Effector memory CD4-positive, alpha-beta T cell (primary cell): ENCODE measurements around the gene HAPSTR1.
"Not testable (repeated sequence)": the region's sequence is repeated elsewhere in the genome, so short reads cannot be mapped to it uniquely, and the experiment has no call there.

Experiments
- DNase-seq, 3 donors: peaks; one replicate each; pipeline ENCODE4 v3.0.0-alpha.2; 2020
- H3K27ac ChIP-seq: 2 replicates; pipeline ENCODE4 v1.7.0; 2013; ENCODE audit warnings: mild to moderate bottlenecking, low read length, moderate library complexity; ENCODE audit not compliant: insufficient read depth, poor library complexity, severe bottlenecking
- H3K27me3 ChIP-seq: replicated peaks from 2 replicates; pipeline ENCODE4 v1.7.0; 2013; ENCODE audit warnings: mild to moderate bottlenecking, low read length; ENCODE audit not compliant: insufficient read depth, control insufficient read depth, poor library complexity, severe bottlenecking
- H3K36me3 ChIP-seq: 2 replicates; pipeline ENCODE4 v1.7.0; 2013; ENCODE audit warnings: mild to moderate bottlenecking, low read length, moderate library complexity; ENCODE audit not compliant: control insufficient read depth, insufficient read depth
- H3K4me1 ChIP-seq: 2 replicates; pipeline ENCODE4 v1.7.0; 2013; ENCODE audit warnings: low read length, mild to moderate bottlenecking; ENCODE audit not compliant: control insufficient read depth, insufficient read depth, poor library complexity, severe bottlenecking
- H3K4me3 ChIP-seq: 2 replicates; pipeline ENCODE4 v1.7.0; 2013; ENCODE audit warnings: low read length, low read depth, mild to moderate bottlenecking; ENCODE audit not compliant: insufficient read depth, poor library complexity, severe bottlenecking
- H3K9me3 ChIP-seq: 2 replicates; pipeline ENCODE4 v1.7.0; 2013; ENCODE audit warnings: mild to moderate bottlenecking, low read length, moderate library complexity; ENCODE audit not compliant: control insufficient read depth
- total RNA-seq, 3 donors: gene quantifications; one replicate each; lab custom pipeline; 2026; lab: John Stamatoyannopoulos, UW

HAPSTR1 gene, protein sequence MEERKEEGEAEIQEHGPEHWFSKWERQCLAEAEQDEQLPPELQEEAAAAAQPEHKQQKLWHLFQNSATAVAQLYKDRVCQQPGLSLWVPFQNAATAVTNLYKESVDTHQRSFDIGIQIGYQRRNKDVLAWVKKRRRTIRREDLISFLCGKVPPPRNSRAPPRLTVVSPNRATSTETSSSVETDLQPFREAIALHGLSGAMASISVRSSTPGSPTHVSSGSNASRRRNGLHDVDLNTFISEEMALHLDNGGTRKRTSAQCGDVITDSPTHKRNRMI
- 245 to 353 (median 292) reads per million in 3 donors for total RNA-seq

DNA sequence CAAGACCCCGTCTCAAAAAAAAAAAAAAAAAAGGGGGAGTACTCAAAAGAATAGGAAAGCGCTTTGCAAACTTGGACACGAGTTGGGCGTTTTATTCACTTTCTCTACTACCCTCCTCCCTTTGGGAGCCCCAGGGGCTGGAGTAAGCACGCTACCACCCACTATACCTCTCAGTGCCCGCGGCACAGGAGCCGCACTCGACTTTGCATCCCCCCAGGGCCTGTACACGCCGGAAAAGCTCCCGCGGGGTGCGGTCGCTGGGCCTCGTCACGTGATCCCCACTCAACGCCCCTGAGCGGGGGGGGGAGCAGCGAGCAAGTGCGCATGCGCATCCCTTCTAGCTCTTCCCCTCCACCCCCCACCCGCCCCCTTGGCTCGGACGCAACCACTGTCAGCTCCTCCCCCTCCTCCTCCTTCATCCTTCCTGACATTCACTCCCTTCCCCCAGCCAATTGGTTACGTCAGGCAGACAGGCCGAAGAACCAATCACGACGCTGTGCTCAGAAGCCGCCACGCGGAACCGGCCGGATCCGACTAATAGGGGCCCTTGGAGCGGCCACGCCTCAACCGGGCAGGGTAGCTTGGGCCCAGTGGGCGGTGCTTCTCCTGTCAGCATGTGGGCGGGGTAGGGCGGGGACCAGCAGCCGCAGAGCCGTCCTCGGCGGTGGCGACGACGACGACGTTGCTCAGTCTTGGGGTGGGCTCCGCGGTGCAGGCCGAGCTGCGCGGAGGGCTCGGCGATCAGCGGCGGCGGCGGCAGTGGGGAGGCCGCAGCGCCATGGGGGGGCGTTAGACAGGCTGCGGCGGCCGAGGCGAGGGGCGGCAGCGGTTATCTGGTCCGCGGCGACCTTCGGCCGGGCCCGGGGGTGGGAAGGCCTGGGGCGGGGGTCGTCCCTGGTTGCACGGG lies at the start of gene HAPSTR1:
HAPSTR1 (plus strand) TSS at position 685 of the 907 bp plus-strand sequence. CDS start 401 bp downstream, outside the sequence.
- Histone ChIP-seq H3K4me1 (peaks cover 29% of the 10 kb centered on the region), H3K36me3 (peaks cover 6% of the 10 kb centered on the region), H3K27me3 (no peaks in the 10 kb centered on the region), H3K9me3 (no peaks in the 10 kb centered on the region), H3K4me3 (peak within 1 kb of the TSS; percentile 92), H3K27ac (peak within 1 kb of the TSS; percentile 92)
- peak; percentile 99 for DNase-seq

GRCh38 chr16:9042533-9042932 lies 48.9 kb upstream of the HAPSTR1 start:
- H3K27me3 ChIP-seq = no peaks in the 10 kb centered on the region
- H3K4me3 ChIP-seq = no peak overlapping the region
- DNase-seq = no peak
- no peak overlapping the region for H3K27ac ChIP-seq
- H3K36me3 ChIP-seq = no peaks in the 10 kb centered on the region
- no peaks in the 10 kb centered on the region for H3K9me3 ChIP-seq
- no peaks in the 10 kb centered on the region for H3K4me1 ChIP-seq

DNA sequence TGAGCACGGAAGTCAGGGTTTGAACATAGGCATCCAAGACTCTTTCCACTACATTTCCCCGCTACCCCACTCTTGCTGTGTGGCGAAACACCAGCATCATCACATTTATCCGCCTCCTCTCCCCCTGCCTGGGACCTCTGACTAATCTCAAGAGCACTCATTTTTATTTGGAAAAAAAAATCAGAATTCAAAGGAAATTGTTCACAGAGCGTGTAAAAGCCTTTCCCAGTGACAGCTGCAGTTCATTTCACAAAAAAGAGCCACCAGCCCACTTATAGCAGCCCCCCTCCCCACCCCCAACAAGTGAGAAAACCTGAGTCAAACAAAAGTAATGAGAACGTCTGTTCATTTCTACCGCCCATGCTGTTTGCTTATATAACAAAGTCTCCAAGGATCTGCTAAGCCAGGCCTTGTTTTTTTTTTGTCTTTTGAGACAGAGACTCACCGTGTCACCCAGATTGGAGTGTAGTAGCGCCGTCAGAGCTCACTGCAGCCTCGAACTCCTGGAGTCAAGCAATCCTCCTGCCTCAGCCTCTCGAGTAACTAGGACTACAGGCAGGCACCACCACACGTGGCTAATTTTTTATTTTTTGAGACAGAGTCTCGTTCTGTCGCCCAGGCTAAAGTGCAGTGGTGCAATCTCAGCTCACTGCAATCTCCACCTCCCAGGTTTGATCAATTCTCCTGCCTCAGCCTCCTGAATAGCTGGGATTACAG lies 48.3 kb upstream of the HAPSTR1 start:
- Histone ChIP-seq H3K4me3 (no peak overlapping the region), H3K4me1 (no peaks in the 10 kb centered on the region), H3K27ac (no peak overlapping the region), H3K9me3 (no peaks in the 10 kb centered on the region), H3K27me3 (no peaks in the 10 kb centered on the region), H3K36me3 (no peaks in the 10 kb centered on the region)
- no peak for DNase-seq

GRCh38 chr16:9045562-9045961 lies 45.9 kb upstream of the HAPSTR1 start:
- H3K36me3 ChIP-seq, H3K27me3 ChIP-seq, H3K9me3 ChIP-seq, H3K27ac ChIP-seq, DNase-seq, H3K4me1 ChIP-seq, H3K4me3 ChIP-seq: not testable (repeated sequence)

DNA sequence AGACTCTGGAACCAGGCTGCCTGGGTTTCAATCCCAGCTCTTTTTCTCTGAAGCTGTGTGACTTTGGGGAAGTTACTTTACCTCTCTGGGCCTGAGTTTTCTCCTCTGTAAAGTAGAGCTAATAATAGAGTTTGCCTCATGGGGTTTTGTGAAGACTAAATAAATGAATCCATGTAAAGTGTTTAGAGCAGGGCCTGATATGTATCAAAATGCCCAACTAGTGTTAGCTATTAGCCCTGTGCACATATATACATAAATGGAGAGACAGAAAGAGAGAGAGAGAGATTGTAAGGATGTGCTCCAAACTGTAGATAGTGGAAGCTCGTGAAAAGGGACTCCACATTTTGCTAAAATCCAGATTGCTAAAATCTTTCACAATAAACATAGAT lies 44.8 kb upstream of the HAPSTR1 start:
- DNase-seq = no peak
- Histone ChIP-seq H3K4me1 (no peaks in the 10 kb centered on the region), H3K27ac (no peak overlapping the region), H3K9me3 (no peaks in the 10 kb centered on the region), H3K4me3 (no peak overlapping the region), H3K27me3 (no peaks in the 10 kb centered on the region), H3K36me3 (no peaks in the 10 kb centered on the region)

DNA sequence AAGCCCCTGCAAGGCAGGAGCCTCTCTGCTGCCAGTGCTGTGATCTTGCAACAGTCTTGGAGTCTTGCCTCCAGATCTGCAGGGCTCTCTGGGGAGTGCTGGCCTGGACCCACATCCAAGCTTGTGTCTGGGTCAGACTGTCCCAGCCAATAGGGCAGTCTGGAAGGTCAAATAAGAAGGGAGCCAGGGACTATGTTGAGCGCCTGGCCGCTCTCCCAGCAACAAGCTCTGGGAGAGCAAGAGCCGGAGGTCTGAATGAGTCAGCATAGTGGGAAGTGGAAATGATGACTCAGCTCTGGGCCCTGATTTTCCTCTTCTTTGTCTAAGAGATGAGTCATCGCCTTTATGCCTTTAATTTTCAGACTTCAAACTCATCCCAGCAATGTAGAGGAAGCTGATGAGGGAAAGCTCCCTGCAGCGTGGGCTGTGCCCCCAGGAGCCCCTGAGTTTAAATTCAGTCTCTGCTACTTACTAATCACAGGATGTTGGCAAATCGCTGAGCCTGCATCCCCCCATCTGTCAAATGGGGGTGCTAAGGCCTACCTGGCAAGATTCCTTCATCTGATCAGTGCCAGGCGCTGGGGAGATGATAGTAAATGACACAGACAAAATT lies 43.6 kb upstream of the HAPSTR1 start:
- Histone ChIP-seq H3K4me1 (no peaks in the 10 kb centered on the region), H3K27ac (no peak overlapping the region), H3K4me3 (no peak overlapping the region), H3K9me3 (no peaks in the 10 kb centered on the region), H3K27me3 (no peaks in the 10 kb centered on the region), H3K36me3 (no peaks in the 10 kb centered on the region)
- no peak for DNase-seq

GRCh38 chr16:9048302-9048700 lies 43.1 kb upstream of the HAPSTR1 start:
- no peak for DNase-seq
- Histone ChIP-seq H3K9me3 (no peaks in the 10 kb centered on the region), H3K27me3 (peaks cover 3% of the 10 kb centered on the region), H3K4me1 (no peaks in the 10 kb centered on the region), H3K36me3 (no peaks in the 10 kb centered on the region), H3K27ac (no peak overlapping the region), H3K4me3 (no peak overlapping the region)

- no peaks in the 10 kb centered on the region for H3K4me1 ChIP-seq
- H3K27ac ChIP-seq = no peak overlapping the region
- H3K36me3 ChIP-seq = no peaks in the 10 kb centered on the region
- H3K9me3 ChIP-seq = no peaks in the 10 kb centered on the region
- H3K27me3 ChIP-seq = peaks cover 4% of the 10 kb centered on the region
- no peak for DNase-seq
- no peak overlapping the region for H3K4me3 ChIP-seq
Observed at GRCh38 chr16:9049241-9049640, 42.2 kb upstream of the HAPSTR1 start.

GRCh38 chr16:9050102-9050830 lies 41.2 kb upstream of the HAPSTR1 start:
- Histone ChIP-seq H3K4me1 (no peaks in the 10 kb centered on the region), H3K9me3 (no peaks in the 10 kb centered on the region)

More at GRCh38 chr16:9050102-9050830, 41.2 kb upstream of the HAPSTR1 start:
- Histone ChIP-seq H3K36me3 (no peaks in the 10 kb centered on the region), H3K27me3 (peaks cover 4% of the 10 kb centered on the region), H3K27ac (no peak overlapping the region), H3K4me3 (no peak overlapping the region)
- DNase-seq = no peak
